H9 (cell line): ENCODE data around the gene BRK1. TPM values are rescaled to one million over a fixed set of nuclear protein-coding genes. Genes with fewer than 3 reads are reported as not detected.

ENCODE experiments used
- DNase-seq: peaks from one replicate; pipeline ENCODE4 v3.0.0-alpha.2; 2017
- H2AFZ ChIP-seq: one replicate; pipeline ENCODE4 v1.6.1; 2013; ENCODE audit warnings: mild to moderate bottlenecking, low read length, control low read depth, moderate library complexity
- H2AK5ac ChIP-seq: 2 replicates; pipeline ENCODE4 v1.6.1; 2013; ENCODE audit warnings: low read length, control low read depth, mixed read lengths; ENCODE audit not compliant: insufficient read length
- H2BK120ac ChIP-seq: one replicate; pipeline ENCODE4 v1.6.1; 2013; ENCODE audit warnings: low read depth, mild to moderate bottlenecking, low read length, control low read depth, inconsistent platforms; ENCODE audit not compliant: poor library complexity, severe bottlenecking
- H2BK12ac ChIP-seq: 2 replicates; pipeline ENCODE4 v1.6.1; 2013; ENCODE audit warnings: low read length, control low read depth, mixed read lengths, low read depth; ENCODE audit not compliant: insufficient read length
- H2BK15ac ChIP-seq: 2 replicates; pipeline ENCODE4 v1.6.1; 2013; ENCODE audit warnings: low read depth, low read length, control low read depth
- H2BK20ac ChIP-seq: one replicate; pipeline ENCODE4 v1.6.1; 2013; ENCODE audit warnings: low read depth, mild to moderate bottlenecking, low read length, control low read depth, inconsistent platforms; ENCODE audit not compliant: poor library complexity, severe bottlenecking
- H2BK5ac ChIP-seq: 2 replicates; pipeline ENCODE4 v1.6.1; 2013; ENCODE audit warnings: low read length, control low read depth, mixed read lengths; ENCODE audit not compliant: insufficient read length
- H3K14ac ChIP-seq: 2 replicates; pipeline ENCODE4 v1.6.1; 2013; ENCODE audit warnings: low read length, control low read depth; ENCODE audit not compliant: insufficient read depth
- H3K18ac ChIP-seq: 2 replicates; pipeline ENCODE4 v1.6.1; 2013; ENCODE audit warnings: low read depth, mild to moderate bottlenecking, mixed read lengths, low read length, control low read depth; ENCODE audit not compliant: insufficient read length
- H3K23ac ChIP-seq: 2 replicates; pipeline ENCODE4 v1.6.1; 2013; ENCODE audit warnings: low read length, control low read depth, mixed read lengths, low read depth; ENCODE audit not compliant: insufficient read length
- H3K23me2 ChIP-seq: 2 replicates; pipeline ENCODE4 v1.6.1; 2013; ENCODE audit warnings: low read depth, mild to moderate bottlenecking, mixed read lengths, low read length, control low read depth; ENCODE audit not compliant: insufficient read length, poor library complexity, severe bottlenecking
- H3K27ac ChIP-seq: 2 replicates; pipeline ENCODE4 v1.5.1; 2013; ENCODE audit warnings: low read length, control low read depth, mixed read lengths, low read depth; ENCODE audit not compliant: insufficient read length
- H3K27me3 ChIP-seq: 2 replicates; pipeline ENCODE4 v1.6.1; 2013; ENCODE audit warnings: low read length, control low read depth, inconsistent platforms; ENCODE audit not compliant: insufficient read depth
- H3K4ac ChIP-seq: 2 replicates; pipeline ENCODE4 v1.6.1; 2013; ENCODE audit warnings: low read depth, mild to moderate bottlenecking, control low read depth, inconsistent platforms, low read length, moderate library complexity
- H3K4me1 ChIP-seq: 2 replicates; pipeline ENCODE4 v1.6.1; 2013; ENCODE audit warnings: low read length, control low read depth, inconsistent platforms; ENCODE audit not compliant: insufficient read depth
- H3K4me2 ChIP-seq: 2 replicates; pipeline ENCODE4 v1.6.1; 2013; ENCODE audit warnings: low read length, control low read depth, mixed read lengths; ENCODE audit not compliant: insufficient read length, insufficient read depth
- H3K56ac ChIP-seq: 2 replicates; pipeline ENCODE4 v1.6.1; 2013; ENCODE audit warnings: low read depth, mild to moderate bottlenecking, mixed read lengths, low read length, control low read depth; ENCODE audit not compliant: insufficient read length
- H3K79me1 ChIP-seq: 2 replicates; pipeline ENCODE4 v1.6.1; 2013; ENCODE audit warnings: low read depth, mild to moderate bottlenecking, moderate library complexity, low read length, control low read depth, inconsistent platforms; ENCODE audit not compliant: insufficient read depth, poor library complexity, severe bottlenecking
- H3K79me2 ChIP-seq: 2 replicates; pipeline ENCODE4 v1.6.1; 2013; ENCODE audit warnings: low read length, control low read depth, inconsistent platforms; ENCODE audit not compliant: insufficient read depth
- H3K9ac ChIP-seq: 2 replicates; pipeline ENCODE4 v1.6.1; 2013; ENCODE audit warnings: low read length, control low read depth, mixed read lengths; ENCODE audit not compliant: insufficient read length; ENCODE audit errors: extremely low read depth
- H3K9me3 ChIP-seq: one replicate; pipeline ENCODE4 v1.6.1; 2013; ENCODE audit warnings: low read depth, low read length, inconsistent platforms; ENCODE audit not compliant: control insufficient read depth
- H3T11ph ChIP-seq: one replicate; pipeline ENCODE4 v1.6.1; 2013; ENCODE audit warnings: mild to moderate bottlenecking, low read length, control low read depth, inconsistent platforms
- H4K20me1 ChIP-seq: one replicate; pipeline ENCODE4 v1.6.1; 2013; ENCODE audit not compliant: control insufficient read depth, insufficient read length, insufficient read depth
- H4K5ac ChIP-seq: 2 replicates; pipeline ENCODE4 v1.6.1; 2013; ENCODE audit warnings: low read depth, mild to moderate bottlenecking, mixed read lengths, low read length, control low read depth; ENCODE audit not compliant: insufficient read length
- H4K8ac ChIP-seq: replicated peaks from 2 replicates; pipeline ENCODE4 v1.6.1; 2013; ENCODE audit warnings: low read length, control low read depth, mixed read lengths, low read depth; ENCODE audit not compliant: insufficient read length
- H4K91ac ChIP-seq: 2 replicates; pipeline ENCODE4 v1.6.1; 2013; ENCODE audit warnings: low read depth, mild to moderate bottlenecking, moderate library complexity, mixed read lengths, low read length, control low read depth; ENCODE audit not compliant: insufficient read length
- H3K27ac Mint-ChIP-seq, 3 experiments: 2 replicates in 2 of 3; 3 replicates in 1 of 3; pipeline ENCODE4 v1.8.0; 2020 to 2021; ENCODE audit warnings: mixed read lengths in 3 of 3, mild to moderate bottlenecking in 1 of 3, moderate library complexity in 1 of 3
- H3K27me3 Mint-ChIP-seq: 2 replicates; pipeline ENCODE4 v1.8.0; 2021; ENCODE audit warnings: low read depth, mild to moderate bottlenecking, moderate library complexity, mixed read lengths
- H3K36me3 Mint-ChIP-seq, 3 experiments: 2 replicates in 2 of 3; 3 replicates in 1 of 3; pipeline ENCODE4 v1.8.0; 2020 to 2021; ENCODE audit warnings: low read depth in 3 of 3, mixed read lengths in 3 of 3; ENCODE audit not compliant: insufficient read depth in 1 of 3
- H3K4me1 Mint-ChIP-seq, 2 experiments: 2 replicates each; pipeline ENCODE4 v1.8.0; 2020; ENCODE audit warnings: mixed read lengths in 2 of 2
- H3K4me3 Mint-ChIP-seq, 2 experiments: 2 replicates in 1 of 2; 3 replicates in 1 of 2; pipeline ENCODE4 v1.8.0; 2020 to 2021; ENCODE audit warnings: mild to moderate bottlenecking in 2 of 2, mixed read lengths in 2 of 2, moderate library complexity in 1 of 2
- H3K9me3 Mint-ChIP-seq, 2 experiments: 2 replicates in 1 of 2; 3 replicates in 1 of 2; pipeline ENCODE4 v1.8.0; 2020; ENCODE audit warnings: mild to moderate bottlenecking in 2 of 2, mixed read lengths in 2 of 2, moderate library complexity in 1 of 2
- WGBS: extraction: QIAGEN DNeasy Blood & Tissue Kit; methylation state at CpG from one replicate; pipeline ENCODE4 v1.1.7; 2013; ENCODE audit warnings: missing lambda C conversion rate, low lambda C conversion rate, mixed read lengths; ENCODE audit not compliant: insufficient read length; ENCODE audit errors: extremely low coverage; 5-methylcytosine and 5-hydroxymethylcytosine counted together
- total RNA-seq: library from RNA; stranded (reverse); gene quantifications from 2 replicates; pipeline ENCODE4 v1.2.1, GENCODE V29; 2021
- TF ChIP-seq, protein P1 (sequence below): fragments of 200-600 bp; sonication (generic); conservative IDR thresholded peaks from 3 replicates; pipeline ENCODE4 v1.8.0; 2021; ENCODE audit warnings: antibody characterized with exemption, mild to moderate bottlenecking

Gene BRK1
- total RNA-seq, 1 experiment from 2014 or later: 121 TPM

- no peak overlapping the region for H4K8ac ChIP-seq
- H3K79me1 ChIP-seq: no peaks in the 10 kb centered on the region
- H3K4me1 ChIP-seq: peaks cover 2% of the 10 kb centered on the region; the same call in 1 of the 2 replicates
- H2BK5ac ChIP-seq: no peak overlapping the region
- H2BK15ac ChIP-seq: no peak overlapping the region
- H3K27me3 Mint-ChIP-seq: no peaks in the 10 kb centered on the region; the same call in 1 of the 2 replicates
- H3K56ac ChIP-seq: no peak overlapping the region
- H3K27ac Mint-ChIP-seq: no peak overlapping the region
- H3K36me3 Mint-ChIP-seq: peaks cover 11 to 25% (median 13%) of the 10 kb centered on the region in 3 experiments
- H4K20me1 ChIP-seq: no peaks in the 10 kb centered on the region
- no peak overlapping the region for H4K5ac ChIP-seq
- no peak overlapping the region for H3K4me2 ChIP-seq
- H3K9me3 Mint-ChIP-seq: peaks cover 0 to under 1% of the 10 kb centered on the region in 2 experiments; a peak in 3 of 5 replicates
- H3K4ac ChIP-seq: no peak overlapping the region
- no peaks in the 10 kb centered on the region for H3K27me3 ChIP-seq
- H2AFZ ChIP-seq: no peak overlapping the region
- no peak overlapping the region for H4K91ac ChIP-seq
- no peak overlapping the region for H3K27ac ChIP-seq
- no peaks in the 10 kb centered on the region for H3K9me3 ChIP-seq
- H3K23me2 ChIP-seq: peaks cover 3% of the 10 kb centered on the region
- H2BK20ac ChIP-seq: no peak overlapping the region
- no CpG with 5 or more reads among the region's 23 CpGs for WGBS
- H3K14ac ChIP-seq: no peak overlapping the region
- no peak overlapping the region for H2BK120ac ChIP-seq
- no peak overlapping the region for H3K23ac ChIP-seq
- H3K79me2 ChIP-seq: peaks cover 10% of the 10 kb centered on the region; the same call in 1 of the 2 replicates
- H3T11ph ChIP-seq: no peak overlapping the region
- H3K18ac ChIP-seq: no peak overlapping the region
- H3K9ac ChIP-seq: no peak overlapping the region
- H3K4me3 Mint-ChIP-seq: peak overlapping the region; percentile 89 to 90
- TF ChIP-seq, protein P1, sequence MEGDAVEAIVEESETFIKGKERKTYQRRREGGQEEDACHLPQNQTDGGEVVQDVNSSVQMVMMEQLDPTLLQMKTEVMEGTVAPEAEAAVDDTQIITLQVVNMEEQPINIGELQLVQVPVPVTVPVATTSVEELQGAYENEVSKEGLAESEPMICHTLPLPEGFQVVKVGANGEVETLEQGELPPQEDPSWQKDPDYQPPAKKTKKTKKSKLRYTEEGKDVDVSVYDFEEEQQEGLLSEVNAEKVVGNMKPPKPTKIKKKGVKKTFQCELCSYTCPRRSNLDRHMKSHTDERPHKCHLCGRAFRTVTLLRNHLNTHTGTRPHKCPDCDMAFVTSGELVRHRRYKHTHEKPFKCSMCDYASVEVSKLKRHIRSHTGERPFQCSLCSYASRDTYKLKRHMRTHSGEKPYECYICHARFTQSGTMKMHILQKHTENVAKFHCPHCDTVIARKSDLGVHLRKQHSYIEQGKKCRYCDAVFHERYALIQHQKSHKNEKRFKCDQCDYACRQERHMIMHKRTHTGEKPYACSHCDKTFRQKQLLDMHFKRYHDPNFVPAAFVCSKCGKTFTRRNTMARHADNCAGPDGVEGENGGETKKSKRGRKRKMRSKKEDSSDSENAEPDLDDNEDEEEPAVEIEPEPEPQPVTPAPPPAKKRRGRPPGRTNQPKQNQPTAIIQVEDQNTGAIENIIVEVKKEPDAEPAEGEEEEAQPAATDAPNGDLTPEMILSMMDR: no peak
- no peak for DNase-seq
- H2AK5ac ChIP-seq: no peak overlapping the region
- H2BK12ac ChIP-seq: no peak overlapping the region
- peaks cover 12 to 16% of the 10 kb centered on the region in 2 experiments for H3K4me1 Mint-ChIP-seq
Observed at GRCh38 chr3:10140996-10141546, 25.6 kb downstream of the BRK1 start.
